Left lung (tissue), 10 donors: ENCODE measurements around the gene TBK1. TPM values are rescaled to one million over a fixed set of nuclear protein-coding genes. Genes with fewer than 3 reads are reported as not detected.

Experiments used
- ATAC-seq: fragments of 200-7000 bp; cut with Tn5 transposase; one replicate; pipeline ENCODE4 v1.9.1; 2020; ENCODE audit warnings: moderate library complexity
- DNase-seq, 4 donors: peaks; one replicate each; pipeline ENCODE4 v3.0.0-alpha.2; 2013 to 2020
- H3K27ac ChIP-seq, 2 donors: fragments of 200-600 bp; sonication (generic) in 1 of 2; one replicate each; pipeline versions ENCODE4 v1.5.0 to v1.8.0; 2020 to 2021
- H3K27me3 ChIP-seq, 2 donors: fragments of 200-600 bp; sonication (generic) in 1 of 2; one replicate each; pipeline versions ENCODE4 v1.5.0 to v1.8.0; 2020 to 2021
- H3K36me3 ChIP-seq, 2 donors: fragments of 200-600 bp; sonication (generic) in 1 of 2; one replicate each; pipeline versions ENCODE4 v1.5.0 to v1.8.0; 2020 to 2021
- H3K4me1 ChIP-seq, 2 donors: fragments of 200-600 bp; one replicate each; pipeline ENCODE4 v1.8.0; 2021
- H3K4me3 ChIP-seq, 2 donors: fragments of 200-600 bp; sonication (generic) in 1 of 2; one replicate each; pipeline versions ENCODE4 v1.5.0 to v1.8.0; 2020 to 2021; ENCODE audit warnings: mild to moderate bottlenecking in 1 of 2
- H3K9me3 ChIP-seq, 2 donors: fragments of 200-600 bp; sonication (generic) in 1 of 2; one replicate each; pipeline versions ENCODE4 v1.5.0 to v1.8.0; 2020 to 2021
- intact Hi-C, 2 donors: fragments of 100-400 bp; cut with DNase I; formaldehyde crosslinking; loops; one replicate each; pipeline versions ENCODE4 v1.11.2 to v1.14.2; 2022
- polyA plus RNA-seq, 6 donors: library from polyadenylated mRNA; unstranded; fragments of 120-200 nt; gene quantifications; one replicate each; pipeline ENCODE4 v1.2.1, GENCODE V29; 2013; ENCODE audit not compliant: insufficient read length in 6 of 6
- total RNA-seq, 2 donors: library from RNA; stranded (reverse); fragmentation: NEBNext Ultra II Directional; extraction: Animal tissue kit (Norgen Biotek cat#: 25700); gene quantifications; one replicate each; pipeline ENCODE4 v1.2.1, GENCODE V29; 2021
- TF ChIP-seq, protein P1 (sequence below), 2 donors: fragments of 200-600 bp; sonication (generic) in 1 of 2; IDR thresholded peaks; one replicate each; pipeline versions ENCODE4 v1.5.0 to v1.8.0; 2021; ENCODE audit warnings: antibody characterized with exemption in 2 of 2
- donor health status: DM: no; HTN: yes; CAD: no.
- donor health status: DM: no; HTN: no; CAD: no.

Gene TBK1
- total and polyA plus RNA-seq, 8 donors: 17.8 to 30.4 (median 26.1) TPM

DNA sequence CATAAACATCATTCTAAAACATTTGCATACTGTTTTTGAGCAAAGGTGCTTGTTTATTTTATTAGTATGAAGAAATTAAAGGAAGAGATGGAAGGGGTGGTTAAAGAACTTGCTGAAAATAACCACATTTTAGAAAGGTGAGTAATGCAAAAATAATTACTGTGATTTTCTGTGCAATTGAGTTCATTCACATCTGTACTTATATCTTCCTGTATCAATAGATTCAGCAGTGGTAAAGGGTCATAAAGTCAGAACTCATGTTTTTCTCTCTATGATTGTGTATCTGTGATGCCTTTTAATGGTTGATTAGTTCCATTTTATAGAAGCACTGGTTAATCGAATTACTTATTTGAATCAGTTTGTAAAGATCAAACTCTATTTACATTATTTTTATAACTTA, 46.0 kb downstream of the TBK1 start:
- no peak overlapping the region for H3K27ac ChIP-seq
- H3K4me3 ChIP-seq: no peak overlapping the region
- TF ChIP-seq, protein P1, sequence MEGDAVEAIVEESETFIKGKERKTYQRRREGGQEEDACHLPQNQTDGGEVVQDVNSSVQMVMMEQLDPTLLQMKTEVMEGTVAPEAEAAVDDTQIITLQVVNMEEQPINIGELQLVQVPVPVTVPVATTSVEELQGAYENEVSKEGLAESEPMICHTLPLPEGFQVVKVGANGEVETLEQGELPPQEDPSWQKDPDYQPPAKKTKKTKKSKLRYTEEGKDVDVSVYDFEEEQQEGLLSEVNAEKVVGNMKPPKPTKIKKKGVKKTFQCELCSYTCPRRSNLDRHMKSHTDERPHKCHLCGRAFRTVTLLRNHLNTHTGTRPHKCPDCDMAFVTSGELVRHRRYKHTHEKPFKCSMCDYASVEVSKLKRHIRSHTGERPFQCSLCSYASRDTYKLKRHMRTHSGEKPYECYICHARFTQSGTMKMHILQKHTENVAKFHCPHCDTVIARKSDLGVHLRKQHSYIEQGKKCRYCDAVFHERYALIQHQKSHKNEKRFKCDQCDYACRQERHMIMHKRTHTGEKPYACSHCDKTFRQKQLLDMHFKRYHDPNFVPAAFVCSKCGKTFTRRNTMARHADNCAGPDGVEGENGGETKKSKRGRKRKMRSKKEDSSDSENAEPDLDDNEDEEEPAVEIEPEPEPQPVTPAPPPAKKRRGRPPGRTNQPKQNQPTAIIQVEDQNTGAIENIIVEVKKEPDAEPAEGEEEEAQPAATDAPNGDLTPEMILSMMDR (IDR thresholded peaks at IDR 0.05): no peak
- peaks cover 0 to 6% of the 10 kb centered on the region in 2 donors for H3K4me1 ChIP-seq
- H3K36me3 ChIP-seq: peaks cover 8 to 85% of the 10 kb centered on the region in 2 donors
- ATAC-seq (no peak), DNase-seq (no peak)
- intact Hi-C loops: no loop called here
- H3K27me3 ChIP-seq: no peaks in the 10 kb centered on the region
- no peaks in the 10 kb centered on the region for H3K9me3 ChIP-seq

DNA sequence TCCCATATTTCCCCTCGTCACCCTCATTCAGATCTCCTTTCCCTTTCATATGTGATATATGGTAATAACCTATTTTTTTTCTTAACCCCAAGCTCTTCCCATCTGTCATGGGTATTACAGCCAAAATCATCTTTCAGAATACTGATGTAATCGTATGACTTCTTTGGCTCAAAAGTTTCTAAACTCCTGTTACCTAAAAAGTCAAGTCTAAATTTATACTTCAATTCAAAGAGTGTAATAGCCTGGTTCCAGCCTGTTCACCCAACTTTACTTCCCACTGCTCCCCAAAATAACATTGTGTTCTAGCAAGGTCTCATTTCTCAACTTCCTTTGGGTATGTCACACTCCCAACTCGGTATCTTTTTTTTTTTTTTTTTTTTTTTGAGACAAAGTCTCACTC, 48.5 kb downstream of the TBK1 start:
- Histone ChIP-seq H3K27ac (peak overlapping the region in 1 of 2 donors; percentile 76), H3K27me3 (no peaks in the 10 kb centered on the region), H3K4me1 (peaks cover 0 to 6% of the 10 kb centered on the region in 2 donors), H3K9me3 (no peaks in the 10 kb centered on the region), H3K36me3 (peaks cover 8 to 62% of the 10 kb centered on the region in 2 donors), H3K4me3 (no peak overlapping the region)
- TF ChIP-seq, protein P1 (IDR thresholded peaks at IDR 0.05): no peak
- DNase-seq (no peak), ATAC-seq (no peak)
- intact Hi-C loops: no loop called here

DNA sequence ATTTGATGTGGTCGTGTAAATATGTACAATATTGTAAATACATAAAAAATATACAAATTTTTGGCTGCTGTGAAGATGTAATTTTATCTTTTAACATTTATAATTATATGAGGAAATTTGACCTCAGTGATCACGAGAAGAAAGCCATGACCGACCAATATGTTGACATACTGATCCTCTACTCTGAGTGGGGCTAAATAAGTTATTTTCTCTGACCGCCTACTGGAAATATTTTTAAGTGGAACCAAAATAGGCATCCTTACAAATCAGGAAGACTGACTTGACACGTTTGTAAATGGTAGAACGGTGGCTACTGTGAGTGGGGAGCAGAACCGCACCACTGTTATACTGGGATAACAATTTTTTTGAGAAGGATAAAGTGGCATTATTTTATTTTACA, 49.6 kb downstream of the TBK1 start:
- intact Hi-C loops: no loop called here
- TF ChIP-seq, protein P1 (IDR thresholded peaks at IDR 0.05): no peak
- H3K4me1 ChIP-seq: peaks cover 0 to 6% of the 10 kb centered on the region in 2 donors
- H3K4me3 ChIP-seq: no peak overlapping the region
- no peaks in the 10 kb centered on the region for H3K27me3 ChIP-seq
- no peaks in the 10 kb centered on the region for H3K9me3 ChIP-seq
- H3K36me3 ChIP-seq: peaks cover 5 to 52% of the 10 kb centered on the region in 2 donors
- ATAC-seq (no peak), DNase-seq (no peak)
- H3K27ac ChIP-seq: no peak overlapping the region

DNA sequence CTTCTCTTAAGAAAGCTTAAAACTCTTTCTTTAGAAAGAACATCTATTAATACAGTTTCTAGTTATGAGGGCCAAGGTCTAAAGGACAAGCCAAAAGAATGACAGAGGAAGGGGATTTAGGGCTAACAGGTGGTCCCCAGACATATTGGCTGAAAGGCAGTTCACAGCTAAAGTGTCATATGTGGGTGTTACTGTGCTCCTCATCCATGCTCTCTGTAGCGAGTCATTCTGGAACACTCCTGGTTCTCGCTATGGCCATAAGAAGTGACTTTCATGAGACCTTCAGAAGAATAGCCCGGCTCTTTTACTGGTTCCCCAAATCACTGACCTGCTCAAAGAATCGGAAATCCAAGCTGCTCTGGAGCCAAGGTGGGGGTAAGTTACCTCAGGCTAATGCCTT, 55.0 kb downstream of the TBK1 start:
- no peak overlapping the region for H3K27ac ChIP-seq

DNA sequence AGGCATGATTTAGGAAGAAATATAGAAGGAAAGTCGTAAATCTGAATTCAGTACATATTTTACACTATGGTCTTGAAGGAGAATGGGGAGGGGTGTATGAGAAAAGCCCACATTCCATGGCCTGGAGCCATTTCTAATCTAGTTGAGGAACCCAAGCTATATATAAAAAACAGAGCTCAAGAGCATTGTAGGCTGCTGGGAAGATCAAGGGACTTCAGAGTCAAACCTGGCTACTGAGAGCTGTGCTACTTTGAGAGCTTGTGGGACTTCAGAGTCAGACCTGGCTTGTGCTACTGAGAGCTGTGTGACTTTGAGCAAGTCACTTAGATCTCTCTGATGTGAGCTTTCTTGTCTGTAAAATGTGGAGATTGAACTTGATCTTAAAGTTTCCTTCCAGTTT, 58.7 kb downstream of the TBK1 start:
- H3K4me1 ChIP-seq: no peaks in the 10 kb centered on the region
- H3K9me3 ChIP-seq: no peaks in the 10 kb centered on the region
- ATAC-seq (no peak), DNase-seq (no peak)
- intact Hi-C loops: no loop called here
- TF ChIP-seq, protein P1 (IDR thresholded peaks at IDR 0.05): no peak
- no peak overlapping the region for H3K4me3 ChIP-seq
- peaks cover 0 to 4% of the 10 kb centered on the region in 2 donors for H3K36me3 ChIP-seq
- H3K27ac ChIP-seq: no peak overlapping the region
- no peaks in the 10 kb centered on the region for H3K27me3 ChIP-seq

More for the DNA sequence above, 55.0 kb downstream of the TBK1 start:
- no peak for DNase-seq
- Histone ChIP-seq H3K27me3 (no peaks in the 10 kb centered on the region), H3K4me3 (no peak overlapping the region), H3K9me3 (no peaks in the 10 kb centered on the region), H3K4me1 (no peaks in the 10 kb centered on the region), H3K36me3 (peaks cover 0 to 4% of the 10 kb centered on the region in 2 donors)
- no peak for ATAC-seq
- TF ChIP-seq, protein P1 (IDR thresholded peaks at IDR 0.05): no peak
- intact Hi-C loops: no loop called here
